K562 (cell line): ENCODE measurements around the gene ECD. TPM values are rescaled to one million over a fixed set of nuclear protein-coding genes. Genes with fewer than 3 reads are reported as not detected.

Experiments used
- ATAC-seq: fragments of 200-7000 bp; cut with Tn5 transposase; 3 replicates; pipeline ENCODE4 v1.9.1; 2020; ENCODE audit warnings: moderate library complexity
- BruUV-seq: library from RNA; stranded (reverse); fragments of 400-500 nt; replicated peaks from 2 replicates; lab custom pipeline; 2021; lab: Mats Ljungman, UMichigan
- CTCF ChIA-PET: fragments of 300-600 bp; formaldehyde crosslinking; extraction: SDS; loops from one replicate; lab custom pipeline; 2021; ENCODE audit warnings: low intra/inter-chr PET ratio; lab: Yijun Ruan, JAX
- POLR2A ChIA-PET: fragments of 300-600, 350-650 bp; sonication (Branson Sonifier 250); formaldehyde crosslinking; extraction: SDS; loops from one replicate; lab custom pipeline; 2021; ENCODE audit warnings: antibody characterized with exemption, inconsistent platforms; lab: Yijun Ruan, JAX
- DNase-seq, 4 experiments: peaks; one replicate each; pipeline versions ENCODE4 v3.0.0 to v3.0.0-alpha.2; 2011 to 2018; ENCODE audit warnings: low spot score in 3 of 4, mixed read lengths in 3 of 4; ENCODE audit errors: extremely low read depth in 1 of 4
- FAIRE-seq: peaks from 2 replicates; lab custom pipeline; 2011; peaks lifted over from hg19 to GRCh38; lab: Jason Lieb, UNC
- H2AFZ ChIP-seq: 2 replicates; pipeline ENCODE4 v1.6.0; 2011; ENCODE audit warnings: low read depth, low read length, control low read depth, inconsistent platforms
- H3K27ac ChIP-seq: fragments of 200-600 bp; 3 replicates; pipeline ENCODE4 v1.8.0; 2011; ENCODE audit warnings: low read depth, mild to moderate bottlenecking, control low read depth, inconsistent platforms, low read length, moderate library complexity, mixed read lengths; ENCODE audit errors: extremely low read depth
- H3K27me3 ChIP-seq, 2 experiments: fragments of 300-600 bp in 1 of 2; 2 replicates in 1 of 2; 3 replicates in 1 of 2; pipeline versions ENCODE4 v1.6.0 to v1.8.0; 2011; ENCODE audit warnings: inconsistent platforms in 2 of 2, low read length in 2 of 2, mild to moderate bottlenecking in 1 of 2, mixed read lengths in 1 of 2, moderate library complexity in 1 of 2; ENCODE audit not compliant: control insufficient read depth in 2 of 2, insufficient read depth in 2 of 2
- H3K36me3 ChIP-seq: fragments of 300-600 bp; 3 replicates; pipeline ENCODE4 v1.8.0; 2011; ENCODE audit warnings: mild to moderate bottlenecking, low read length, inconsistent platforms; ENCODE audit not compliant: control insufficient read depth, insufficient read depth
- H3K4me1 ChIP-seq, 2 experiments: fragments of 200-600 bp in 1 of 2; replicated peaks in 1 of 2; 2 replicates in 1 of 2; 3 replicates in 1 of 2; pipeline versions ENCODE4 v1.5.1 to v1.8.0; 2011; ENCODE audit warnings: inconsistent platforms in 2 of 2, low read length in 2 of 2, mild to moderate bottlenecking in 1 of 2, mixed read lengths in 1 of 2, moderate library complexity in 1 of 2; ENCODE audit not compliant: control insufficient read depth in 2 of 2, insufficient read depth in 2 of 2
- H3K4me2 ChIP-seq: 2 replicates; pipeline ENCODE4 v1.6.1; 2011; ENCODE audit warnings: low read length, control low read depth, inconsistent platforms, mixed read lengths; ENCODE audit not compliant: insufficient read depth
- H3K4me3 ChIP-seq: fragments of 200-600 bp; sonication (generic), shearing (Covaris generic); 2 replicates; pipeline ENCODE4 v1.5.1; 2016; ENCODE audit warnings: control low read depth, inconsistent platforms
- H3K79me2 ChIP-seq: fragments of 200-600 bp; 3 replicates; pipeline ENCODE4 v1.8.0; 2011; ENCODE audit warnings: low read length, inconsistent platforms; ENCODE audit not compliant: control insufficient read depth, insufficient read depth
- H3K9ac ChIP-seq, 2 experiments: 2 replicates each; pipeline versions ENCODE4 v1.6.0 to v1.6.1; 2011; ENCODE audit warnings: low read depth in 2 of 2, low read length in 2 of 2, control low read depth in 1 of 2, inconsistent platforms in 1 of 2, mild to moderate bottlenecking in 1 of 2, mixed read lengths in 1 of 2; ENCODE audit not compliant: insufficient read depth in 1 of 2
- H3K9me1 ChIP-seq: one replicate; pipeline ENCODE4 v1.6.0; 2011; ENCODE audit warnings: inconsistent platforms, mild to moderate bottlenecking, low read length, moderate library complexity; ENCODE audit not compliant: control insufficient read depth, insufficient read depth
- H3K9me3 ChIP-seq: replicated peaks from 2 replicates; pipeline ENCODE4 v1.5.1; 2011; ENCODE audit warnings: low read depth, low read length, inconsistent platforms; ENCODE audit not compliant: control insufficient read depth, insufficient read depth
- H4K20me1 ChIP-seq: replicated peaks from 2 replicates; pipeline ENCODE4 v1.6.1; 2011; ENCODE audit warnings: low read length, inconsistent platforms, mixed read lengths; ENCODE audit not compliant: control insufficient read depth, insufficient read depth
- GATAD2A ChIP-seq: fragments of 450-650 bp; IDR thresholded peaks from 2 replicates; pipeline ENCODE4 v1.6.1; 2017
- KDM1A ChIP-seq, 2 experiments: fragments of 450-650 bp; IDR thresholded peaks; 2 replicates each; pipeline ENCODE4 v1.6.1; 2016; ENCODE audit warnings: mild to moderate bottlenecking in 2 of 2
- MAFG ChIP-seq: fragments of 450-650 bp; conservative IDR thresholded peaks from 2 replicates; pipeline ENCODE4 v1.6.1; 2016; ENCODE audit warnings: missing genetic modification characterization, missing compliant biosample characterization
- NFYB ChIP-seq: IDR thresholded peaks from 2 replicates; pipeline ENCODE4 v1.6.1; 2011; ENCODE audit warnings: mild to moderate bottlenecking, moderate library complexity; ENCODE audit not compliant: insufficient read length; ENCODE audit errors: extremely low read depth
- TEAD1 ChIP-seq, 2 experiments: fragments of 450-650 bp in 1 of 2; sonication (generic) in 1 of 2; formaldehyde crosslinking; IDR thresholded peaks; 2 replicates each; pipeline versions ENCODE4 v1.4.0 to v1.8.0; 2020 to 2022; ENCODE audit warnings: mild to moderate bottlenecking in 2 of 2, missing genetic modification reagents in 1 of 2
- ZNF639 ChIP-seq, 2 experiments: fragments of 200-800 bp in 1 of 2; sonication (Bioruptor generic) in 1 of 2; sonication (generic) in 1 of 2; formaldehyde crosslinking in 1 of 2; IDR thresholded peaks in 1 of 2; conservative IDR thresholded peaks in 1 of 2; 2 replicates each; pipeline versions ENCODE4 v1.5.0 to v1.6.1; 2016 to 2020; ENCODE audit warnings: missing compliant biosample characterization in 1 of 2, missing genetic modification characterization in 1 of 2, missing genetic modification reagents in 1 of 2
- ZNF695 ChIP-seq: fragments of 450-650 bp; formaldehyde crosslinking; IDR thresholded peaks from 2 replicates; pipeline ENCODE4 v1.4.0; 2020; ENCODE audit warnings: mild to moderate bottlenecking, moderate library complexity
- WGBS: fragments of 100-300 bp; shearing (Covaris generic); methylation state at CpG from one replicate; pipeline ENCODE4 v1.1.6; 2016; ENCODE audit warnings: low coverage, mixed read lengths; ENCODE audit not compliant: insufficient coverage; ENCODE audit errors: missing lambda C conversion rate; 5-methylcytosine and 5-hydroxymethylcytosine counted together
- in situ Hi-C: fragments of 300-500 bp; cut with MboI; formaldehyde crosslinking; loops from 4 replicates; pipeline ENCODE4 v1.15.0; 2018; ENCODE audit warnings: inconsistent platforms, mixed read lengths
- intact Hi-C: fragments of 100-400 bp; cut with micrococcal nuclease; formaldehyde crosslinking; loops from 2 replicates; pipeline ENCODE4 v1.14.2; 2022
- polyA plus RNA-seq, 8 experiments: library from polyadenylated mRNA; depleted of rRNA in 4 of 8; stranded (reverse) in 5 of 8; unstranded in 3 of 8; fragments of >200 nt; fragmentation: Nextera tagmentation in 2 of 8; fragmentation: Illumina TruSeq in 1 of 8; extraction: Ambion mirVana in 2 of 8; extraction: Trizol in 1 of 8; gene quantifications; 2 replicates each; pipeline versions ENCODE4 v1.2.1 to v1.2.3, GENCODE V29; 2011 to 2014; ENCODE audit warnings: inconsistent platforms in 1 of 8, missing spikeins in 1 of 8
- total RNA-seq, 7 experiments: library from RNA; depleted of rRNA in 6 of 7; stranded (reverse); fragments of >200 nt in 6 of 7; fragmentation: Illumina TruSeq in 2 of 7; extraction: Trizol in 2 of 7; gene quantifications; 2 replicates each; pipeline versions ENCODE4 v1.2.1 to v1.2.3, GENCODE V29; 2011 to 2021; ENCODE audit warnings: low replicate concordance in 1 of 7
- TF ChIP-seq, protein P1 (sequence below), 2 experiments: fragments of 450-650 bp; IDR thresholded peaks; 2 replicates each; pipeline ENCODE4 v1.6.1; 2016
- TF ChIP-seq, protein P2 (sequence below): sonication (generic); formaldehyde crosslinking; IDR thresholded peaks from 2 replicates; pipeline ENCODE4 v1.8.1; 2023; ENCODE audit warnings: mild to moderate bottlenecking, missing genetic modification reagents
- TF ChIP-seq, protein P3 (sequence below): fragments of 450-650 bp; IDR thresholded peaks from 2 replicates; pipeline ENCODE4 v1.6.1; 2016; ENCODE audit warnings: missing biosample characterization, missing genetic modification characterization
- TF ChIP-seq, protein P4 (sequence below), 2 experiments: fragments of 450-650 bp in 1 of 2; sonication (generic) in 1 of 2; formaldehyde crosslinking; conservative IDR thresholded peaks; 2 replicates each; pipeline versions ENCODE4 v1.4.0 to v1.8.1; 2020 to 2022; ENCODE audit warnings: mild to moderate bottlenecking in 1 of 2, missing genetic modification reagents in 1 of 2

ECD gene
- total and polyA plus RNA-seq, 9 of the 15 experiments (the other 6 are each of a cell fraction or from before 2014, with no cell fraction given): 33.5 to 79.9 (median 53.2) TPM

DNA sequence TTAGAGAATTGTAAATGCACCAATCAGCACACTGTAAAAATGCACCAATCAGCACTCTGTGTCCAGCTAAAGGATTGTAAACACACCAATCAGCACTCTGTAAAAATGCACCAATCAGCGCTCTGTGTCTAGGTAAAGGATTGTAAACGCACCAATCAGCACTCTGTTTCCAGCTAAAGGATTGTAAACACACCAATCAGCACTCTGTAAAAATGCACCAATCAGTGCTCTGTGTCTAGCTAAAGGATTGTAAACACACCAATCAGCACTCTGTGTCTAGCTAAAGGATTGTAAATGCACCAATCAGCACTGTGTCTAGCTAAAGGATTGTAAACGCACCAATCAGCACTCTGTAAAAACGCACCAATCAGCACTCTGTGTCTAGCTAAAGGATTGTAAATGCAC lies 58.6 kb downstream of the ECD start (continued):
- TF ChIP-seq, protein P1, sequence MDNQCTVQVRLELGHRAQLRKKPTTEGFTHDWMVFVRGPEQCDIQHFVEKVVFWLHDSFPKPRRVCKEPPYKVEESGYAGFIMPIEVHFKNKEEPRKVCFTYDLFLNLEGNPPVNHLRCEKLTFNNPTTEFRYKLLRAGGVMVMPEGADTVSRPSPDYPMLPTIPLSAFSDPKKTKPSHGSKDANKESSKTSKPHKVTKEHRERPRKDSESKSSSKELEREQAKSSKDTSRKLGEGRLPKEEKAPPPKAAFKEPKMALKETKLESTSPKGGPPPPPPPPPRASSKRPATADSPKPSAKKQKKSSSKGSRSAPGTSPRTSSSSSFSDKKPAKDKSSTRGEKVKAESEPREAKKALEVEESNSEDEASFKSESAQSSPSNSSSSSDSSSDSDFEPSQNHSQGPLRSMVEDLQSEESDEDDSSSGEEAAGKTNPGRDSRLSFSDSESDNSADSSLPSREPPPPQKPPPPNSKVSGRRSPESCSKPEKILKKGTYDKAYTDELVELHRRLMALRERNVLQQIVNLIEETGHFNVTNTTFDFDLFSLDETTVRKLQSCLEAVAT (IDR thresholded peaks at IDR 0.05): 0 out of 4 replicates have a peak, but pooled peaks of 1 of the 2 experiments have one; percentile 67
- TF ChIP-seq NFYB (peak; percentile 81), KDM1A (IDR thresholded peaks at IDR 0.05) (peak; percentile 17 to 27; a peak in 1 of 4 replicates), MAFG (tag) (peak; percentile 40; the same call in 1 of the 2 replicates)
- TF ChIP-seq, protein P2, sequence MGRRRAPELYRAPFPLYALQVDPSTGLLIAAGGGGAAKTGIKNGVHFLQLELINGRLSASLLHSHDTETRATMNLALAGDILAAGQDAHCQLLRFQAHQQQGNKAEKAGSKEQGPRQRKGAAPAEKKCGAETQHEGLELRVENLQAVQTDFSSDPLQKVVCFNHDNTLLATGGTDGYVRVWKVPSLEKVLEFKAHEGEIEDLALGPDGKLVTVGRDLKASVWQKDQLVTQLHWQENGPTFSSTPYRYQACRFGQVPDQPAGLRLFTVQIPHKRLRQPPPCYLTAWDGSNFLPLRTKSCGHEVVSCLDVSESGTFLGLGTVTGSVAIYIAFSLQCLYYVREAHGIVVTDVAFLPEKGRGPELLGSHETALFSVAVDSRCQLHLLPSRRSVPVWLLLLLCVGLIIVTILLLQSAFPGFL: 0 out of 2 replicates have a peak, but pooled peaks have one; percentile 32

- H3K4me2 ChIP-seq: no peak overlapping the region
- in situ Hi-C loops (no loop called here), intact Hi-C loops (no loop called here)
- no peaks in the 10 kb centered on the region for H3K4me1 ChIP-seq
- peaks cover 5% of the 10 kb centered on the region for H3K9me3 ChIP-seq
- ATAC-seq (no peak), FAIRE-seq (no peak), DNase-seq (no peak)
- POLR2A ChIA-PET: interaction anchor here (8.1 kb wide), 1 partner anchor 9 kb away, joined by 112 read pairs; the partner anchor contains the start of gene P4HA1
- peaks cover 16% of the 10 kb centered on the region; the same call in 1 of the 3 replicates for H3K36me3 ChIP-seq
- H3K79me2 ChIP-seq: no peaks in the 10 kb centered on the region; the same call in 2 of the 3 replicates
- no TSS peak for BruUV-seq
- H2AFZ ChIP-seq: no peak overlapping the region
- TF ChIP-seq, protein P3, sequence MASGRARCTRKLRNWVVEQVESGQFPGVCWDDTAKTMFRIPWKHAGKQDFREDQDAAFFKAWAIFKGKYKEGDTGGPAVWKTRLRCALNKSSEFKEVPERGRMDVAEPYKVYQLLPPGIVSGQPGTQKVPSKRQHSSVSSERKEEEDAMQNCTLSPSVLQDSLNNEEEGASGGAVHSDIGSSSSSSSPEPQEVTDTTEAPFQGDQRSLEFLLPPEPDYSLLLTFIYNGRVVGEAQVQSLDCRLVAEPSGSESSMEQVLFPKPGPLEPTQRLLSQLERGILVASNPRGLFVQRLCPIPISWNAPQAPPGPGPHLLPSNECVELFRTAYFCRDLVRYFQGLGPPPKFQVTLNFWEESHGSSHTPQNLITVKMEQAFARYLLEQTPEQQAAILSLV (tag): no peak
- no peak for TF ChIP-seq ZNF695 (CRISPR knock-in tag)
- TF ChIP-seq ZNF639 (CRISPR knock-in tag; conservative IDR thresholded peaks at IDR 0.05 in 1 of 2, IDR thresholded peaks at IDR 0.05 in 1 of 2): no peak
- TF ChIP-seq, protein P4, sequence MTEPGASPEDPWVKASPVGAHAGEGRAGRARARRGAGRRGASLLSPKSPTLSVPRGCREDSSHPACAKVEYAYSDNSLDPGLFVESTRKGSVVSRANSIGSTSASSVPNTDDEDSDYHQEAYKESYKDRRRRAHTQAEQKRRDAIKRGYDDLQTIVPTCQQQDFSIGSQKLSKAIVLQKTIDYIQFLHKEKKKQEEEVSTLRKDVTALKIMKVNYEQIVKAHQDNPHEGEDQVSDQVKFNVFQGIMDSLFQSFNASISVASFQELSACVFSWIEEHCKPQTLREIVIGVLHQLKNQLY (CRISPR knock-in tag; conservative IDR thresholded peaks at IDR 0.05): no peak
- no peak for TF ChIP-seq TEAD1 (CRISPR knock-in tag; IDR thresholded peaks at IDR 0.05)
- no peak for TF ChIP-seq GATAD2A
- no peaks in the 10 kb centered on the region for H4K20me1 ChIP-seq
- no peaks in the 10 kb centered on the region for H3K27me3 ChIP-seq
- 91% methylated on average over 3 of the region's 3 CpGs for WGBS
- no peak overlapping the region for H3K27ac ChIP-seq
- CTCF ChIA-PET: no interaction called here
- H3K9me1 ChIP-seq: no peaks in the 10 kb centered on the region
- no peak overlapping the region for H3K9ac ChIP-seq
- H3K4me3 ChIP-seq: no peak overlapping the region
Measured at GRCh38 chr10:73106301-73106700, 61.5 kb downstream of the ECD start.
